Astrocyte (in vitro differentiated cells and primary cell): Measurements from ENCODE around the gene AGPAT4.

Source experiments
- EZH2 ChIP-seq: IDR thresholded peaks from 2 replicates; pipeline ENCODE4 v1.6.1; 2012; ENCODE audit warnings: mild to moderate bottlenecking, low read length, inconsistent platforms; ENCODE audit not compliant: insufficient read depth
- TF ChIP-seq, protein P1 (sequence below): IDR thresholded peaks from 2 replicates; pipeline ENCODE4 v1.5.1; 2011; ENCODE audit warnings: low read depth, mild to moderate bottlenecking, inconsistent platforms, low read length, moderate library complexity; ENCODE audit not compliant: insufficient read depth

DNA sequence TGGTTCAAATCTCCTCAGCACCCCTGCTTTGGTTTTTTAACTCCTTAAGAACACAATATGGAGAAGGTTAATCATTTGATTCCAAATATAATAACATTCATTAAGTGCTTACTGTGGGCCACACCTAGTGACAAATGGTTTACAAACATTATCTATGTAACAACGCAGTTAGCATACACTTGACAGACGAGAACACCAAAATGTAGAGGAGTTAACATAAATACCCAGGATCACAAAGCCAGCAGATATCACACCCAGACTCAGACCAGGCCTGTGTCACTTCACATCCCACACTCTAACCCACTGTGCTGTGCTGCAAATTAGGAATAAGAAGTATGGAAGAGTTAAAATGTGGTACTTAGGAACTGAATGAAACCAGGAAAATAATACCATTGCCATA lies 82.9 kb downstream of the AGPAT4 start:
- TF ChIP-seq, protein P1, sequence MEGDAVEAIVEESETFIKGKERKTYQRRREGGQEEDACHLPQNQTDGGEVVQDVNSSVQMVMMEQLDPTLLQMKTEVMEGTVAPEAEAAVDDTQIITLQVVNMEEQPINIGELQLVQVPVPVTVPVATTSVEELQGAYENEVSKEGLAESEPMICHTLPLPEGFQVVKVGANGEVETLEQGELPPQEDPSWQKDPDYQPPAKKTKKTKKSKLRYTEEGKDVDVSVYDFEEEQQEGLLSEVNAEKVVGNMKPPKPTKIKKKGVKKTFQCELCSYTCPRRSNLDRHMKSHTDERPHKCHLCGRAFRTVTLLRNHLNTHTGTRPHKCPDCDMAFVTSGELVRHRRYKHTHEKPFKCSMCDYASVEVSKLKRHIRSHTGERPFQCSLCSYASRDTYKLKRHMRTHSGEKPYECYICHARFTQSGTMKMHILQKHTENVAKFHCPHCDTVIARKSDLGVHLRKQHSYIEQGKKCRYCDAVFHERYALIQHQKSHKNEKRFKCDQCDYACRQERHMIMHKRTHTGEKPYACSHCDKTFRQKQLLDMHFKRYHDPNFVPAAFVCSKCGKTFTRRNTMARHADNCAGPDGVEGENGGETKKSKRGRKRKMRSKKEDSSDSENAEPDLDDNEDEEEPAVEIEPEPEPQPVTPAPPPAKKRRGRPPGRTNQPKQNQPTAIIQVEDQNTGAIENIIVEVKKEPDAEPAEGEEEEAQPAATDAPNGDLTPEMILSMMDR, result no peak
- no peak for TF ChIP-seq EZH2
